A549 (cell line): Measurements from ENCODE around the gene MT1F. TPM values are rescaled to one million over a fixed set of nuclear protein-coding genes. Genes with fewer than 3 reads are reported as not detected.
A peak's percentile ranks its signal among the peaks of the same experiment; 100 is the strongest.
"Not testable (repeated sequence)": the region's sequence is repeated elsewhere in the genome, so short reads cannot be mapped to it uniquely, and the experiment has no call there.

Experiments
- ATAC-seq, 2 experiments: fragments of 200-7000 bp in 1 of 2; fragments of >200 bp in 1 of 2; cut with Nextera tagmentation in 1 of 2; cut with Tn5 transposase in 1 of 2; 3 replicates each; pipeline versions ENCODE4 v1.8.0 to v1.9.1; 2018 to 2020; ENCODE audit warnings: mild to moderate bottlenecking in 1 of 2, moderate library complexity in 1 of 2
- CTCF ChIA-PET: fragments of 300-600 bp; sonication (Branson Sonifier 250); formaldehyde crosslinking; extraction: SDS; loops from one replicate; lab custom pipeline; 2021; ENCODE audit warnings: antibody characterized with exemption, inconsistent platforms; lab: Yijun Ruan, JAX
- POLR2A ChIA-PET: fragments of 350-600 bp; formaldehyde crosslinking; extraction: SDS; loops from one replicate; lab custom pipeline; 2021; ENCODE audit warnings: antibody characterized with exemption, inconsistent platforms; lab: Yijun Ruan, JAX
- DNase-seq, 2 experiments: peaks; one replicate each; pipeline versions ENCODE4 v3.0.0 to v3.0.0-alpha.2; 2011 to 2016; ENCODE audit warnings: low read depth in 1 of 2, low spot score in 1 of 2
- FAIRE-seq: peaks from 2 replicates; lab custom pipeline; 2011; peaks lifted over from hg19 to GRCh38; lab: Jason Lieb, UNC
- H3K27ac ChIP-seq, 2 experiments: fragments of >200 bp; sonication (Bioruptor Twin); formaldehyde crosslinking; 3 replicates each; pipeline ENCODE4 v1.5.1; 2016 to 2017
- H3K4me1 ChIP-seq: fragments of >200 bp; sonication (Bioruptor Twin); formaldehyde crosslinking; 3 replicates; pipeline ENCODE4 v1.6.1; 2016
- H3K4me2 ChIP-seq: fragments of >200 bp; sonication (Bioruptor Twin); formaldehyde crosslinking; 3 replicates; pipeline ENCODE4 v1.6.1; 2016
- H3K4me3 ChIP-seq: fragments of >200 bp; sonication (Bioruptor Twin); formaldehyde crosslinking; 3 replicates; pipeline ENCODE4 v1.5.1; 2016
- H3K9me3 ChIP-seq: fragments of >200 bp; sonication (Bioruptor Twin); formaldehyde crosslinking; 3 replicates; pipeline ENCODE4 v1.6.1; 2016
- BCL3 ChIP-seq: fragments of >200 bp; sonication (Bioruptor Twin); formaldehyde crosslinking; IDR thresholded peaks from 3 replicates; pipeline ENCODE4 v1.6.1; 2016
- CBX2 ChIP-seq: fragments of 200-600 bp; sonication (generic); IDR thresholded peaks from 2 replicates; pipeline ENCODE4 v1.6.1; 2016; ENCODE audit warnings: low read depth, mild to moderate bottlenecking, borderline replicate concordance
- CEBPB ChIP-seq, 2 experiments: fragments of >200 bp in 1 of 2; sonication (Bioruptor Twin) in 1 of 2; formaldehyde crosslinking in 1 of 2; IDR thresholded peaks; 2 replicates each; pipeline ENCODE4 v1.6.1; 2012 to 2016
- CTCF ChIP-seq: fragments of >200 bp; sonication (Bioruptor Twin); formaldehyde crosslinking; IDR thresholded peaks from 3 replicates; pipeline ENCODE4 v1.5.1; 2016
- E2F6 ChIP-seq: IDR thresholded peaks from 2 replicates; pipeline ENCODE4 v1.6.1; 2012; ENCODE audit warnings: low read depth, borderline replicate concordance
- ESRRA ChIP-seq: fragments of 150-350 bp; IDR thresholded peaks from 2 replicates; pipeline ENCODE4 v1.6.1; 2014; ENCODE audit warnings: mild to moderate bottlenecking, low read length, borderline replicate concordance
- FOXS1 ChIP-seq: fragments of 250-450 bp; sonication (Bioruptor Pico); IDR thresholded peaks from 2 replicates; pipeline ENCODE4 v1.5.0; 2020; ENCODE audit warnings: mild to moderate bottlenecking, moderate library complexity
- GATA3 ChIP-seq: IDR thresholded peaks from 2 replicates; pipeline ENCODE4 v1.6.1; 2012; ENCODE audit warnings: borderline replicate concordance
- HMGXB4 ChIP-seq: fragments of 250-450 bp; sonication (Bioruptor Pico); IDR thresholded peaks from 2 replicates; pipeline ENCODE4 v1.5.0; 2021; ENCODE audit warnings: mild to moderate bottlenecking, moderate library complexity, borderline replicate concordance
- JUNB ChIP-seq: fragments of >200 bp; sonication (Bioruptor Twin); formaldehyde crosslinking; IDR thresholded peaks from 2 replicates; pipeline ENCODE4 v1.6.1; 2016
- POLR2A ChIP-seq: IDR thresholded peaks from 2 replicates; pipeline ENCODE4 v1.6.1; 2012; ENCODE audit warnings: mild to moderate bottlenecking, low read length
- POLR2AphosphoS2 ChIP-seq: conservative IDR thresholded peaks from 2 replicates; pipeline ENCODE4 v1.6.1; 2012; ENCODE audit warnings: low read length, improper control_type of control experiment, inconsistent platforms
- RAD21 ChIP-seq, 2 experiments: fragments of >200 bp in 1 of 2; sonication (Bioruptor Twin) in 1 of 2; formaldehyde crosslinking in 1 of 2; IDR thresholded peaks in 1 of 2; conservative IDR thresholded peaks in 1 of 2; 2 replicates in 1 of 2; 3 replicates in 1 of 2; pipeline ENCODE4 v1.6.1; 2012 to 2018; ENCODE audit warnings: inconsistent platforms in 1 of 2
- RFX5 ChIP-seq: fragments of 450-650 bp; IDR thresholded peaks from 2 replicates; pipeline ENCODE4 v1.7.1; 2014; ENCODE audit warnings: antibody characterized with exemption, mild to moderate bottlenecking, moderate library complexity
- RNF2 ChIP-seq: fragments of 200-600 bp; sonication (generic); IDR thresholded peaks from 2 replicates; pipeline ENCODE4 v1.6.1; 2016; ENCODE audit warnings: low read depth, mild to moderate bottlenecking, antibody characterized with exemption, moderate library complexity, borderline replicate concordance
- SMC3 ChIP-seq: fragments of >200 bp; sonication (Bioruptor Twin); formaldehyde crosslinking; IDR thresholded peaks from 3 replicates; pipeline ENCODE4 v1.6.1; 2018; ENCODE audit warnings: inconsistent platforms
- TP53 ChIP-seq: fragments of 250-450 bp; sonication (Bioruptor Pico); IDR thresholded peaks from 2 replicates; pipeline ENCODE4 v1.5.0; 2021; ENCODE audit warnings: mild to moderate bottlenecking, moderate library complexity
- ZSCAN20 ChIP-seq: fragments of 250-450 bp; sonication (Bioruptor Pico); IDR thresholded peaks from 2 replicates; pipeline ENCODE4 v1.8.0; 2022; ENCODE audit warnings: mild to moderate bottlenecking, moderate library complexity
- WGBS: methylation state at CpG from one replicate; pipeline ENCODE4 v1.1.6; 2017; ENCODE audit errors: missing lambda C conversion rate; 5-methylcytosine and 5-hydroxymethylcytosine counted together
- polyA plus RNA-seq, 4 experiments: library from polyadenylated mRNA; depleted of rRNA in 3 of 4; stranded (reverse); fragments of >200 nt; fragmentation: RNase III in 1 of 4; extraction: RNeasy Plus Mini Kit Qiagen cat#74134 plus additional on column Dnase treatment in 1 of 4; gene quantifications; 2 replicates in 3 of 4; 3 replicates in 1 of 4; pipeline ENCODE4 v1.2.3, GENCODE V29; 2011 to 2017

Gene MT1F
- polyA plus RNA-seq, 2 of the 4 experiments (the other 2 are of a cell fraction): 4.1 to 11.3 TPM

GRCh38 chr16:56672761-56673536 is 15.2 kb downstream of the MT1F start:
- DNase-seq: no peak
- CTCF ChIA-PET: interaction anchor here (0.8 to 4.9 kb wide), 16 partner anchors 10 to 239 kb away, joined by 3 to 51 read pairs (median 6); partner anchors contain the start of genes MT1F, MT1X and MT2A
- no peak overlapping the region for H3K4me3 ChIP-seq
- H3K9me3 ChIP-seq: no peaks in the 10 kb centered on the region
- FAIRE-seq: no peak
- no peaks in the 10 kb centered on the region for H3K4me1 ChIP-seq
- POLR2A ChIA-PET: no interaction called here
- H3K27ac ChIP-seq: no peak overlapping the region
- H3K4me2 ChIP-seq: no peak overlapping the region
- 76% methylated on average over 11 of the region's 11 CpGs for WGBS
- ATAC-seq: no peak
- TF ChIP-seq BCL3: no peak
- TF ChIP-seq RNF2: no peak
- no peak for TF ChIP-seq RFX5
- TF ChIP-seq CEBPB (IDR thresholded peaks at IDR 0.05): 0 out of 4 replicates have a peak, but pooled peaks of 1 of the 2 experiments have one; percentile 25
- TF ChIP-seq FOXS1 (CRISPR knock-in tag): no peak
- TF ChIP-seq GATA3: no peak
- TF ChIP-seq E2F6: no peak

- Histone ChIP-seq H3K27ac (no peak overlapping the region), H3K4me3 (no peak overlapping the region), H3K4me1 (no peaks in the 10 kb centered on the region), H3K4me2 (no peak overlapping the region), H3K9me3 (no peaks in the 10 kb centered on the region)
- TF ChIP-seq RNF2: no peak
- TF ChIP-seq CBX2: no peak
- TF ChIP-seq POLR2A: no peak
- TF ChIP-seq ESRRA: no peak
- TF ChIP-seq POLR2AphosphoS2: no peak
- peak; percentile 70 to 77 for TF ChIP-seq RAD21 (conservative IDR thresholded peaks at IDR 0.05 in 1 of 2, IDR thresholded peaks at IDR 0.05 in 1 of 2)
- no peak for TF ChIP-seq ZSCAN20
- TF ChIP-seq HMGXB4: no peak
- peak; percentile 53 for TF ChIP-seq CTCF
- peak; percentile 79 for TF ChIP-seq SMC3
- TF ChIP-seq RFX5: no peak
- TF ChIP-seq JUNB: no peak
- no peak for TF ChIP-seq TP53 (CRISPR knock-in tag)
- ATAC-seq (peak; percentile 73 to 89; a peak in 5 of 6 replicates), DNase-seq (peak in 1 of 2 experiments; percentile 54), FAIRE-seq (no peak)
- ChIA-PET CTCF (interaction anchor here (0.7 to 4.9 kb wide), 22 partner anchors 9 to 270 kb away, joined by 3 to 51 read pairs (median 4); partner anchors contain the start of genes MT1E, MT1X and MT2A), POLR2A (no interaction called here)
- WGBS: 49% methylated on average over 12 of the region's 12 CpGs
Measured at GRCh38 chr16:56673921-56674320, 16.2 kb downstream of the MT1F start.

- 76% methylated on average over 6 of the region's 6 CpGs for WGBS
Measured at GRCh38 chr16:56674570-56674969, 16.8 kb downstream of the MT1F start.

More at GRCh38 chr16:56674570-56674969, 16.8 kb downstream of the MT1F start:
- ATAC-seq, H3K9me3 ChIP-seq, H3K27ac ChIP-seq, H3K4me3 ChIP-seq, H3K4me1 ChIP-seq, POLR2A ChIA-PET, H3K4me2 ChIP-seq, DNase-seq, FAIRE-seq: not testable (repeated sequence)
- CTCF ChIA-PET: interaction anchor here (0.7 to 4.9 kb wide), 16 partner anchors 9 to 269 kb away, joined by 3 to 51 read pairs (median 4); partner anchors contain the start of genes MT1E and MT1X
